GM19467 (cell line): Measurements from ENCODE around the gene PSMD2.

ENCODE experiments used
- ATAC-seq: cut with Tn5 transposase; IDR thresholded peaks from one replicate; pipeline ENCODE4 v1.9.1; 2021; ENCODE audit warnings: mild to moderate bottlenecking, moderate library complexity; ENCODE audit not compliant: unreplicated experiment

Gene PSMD2

DNA sequence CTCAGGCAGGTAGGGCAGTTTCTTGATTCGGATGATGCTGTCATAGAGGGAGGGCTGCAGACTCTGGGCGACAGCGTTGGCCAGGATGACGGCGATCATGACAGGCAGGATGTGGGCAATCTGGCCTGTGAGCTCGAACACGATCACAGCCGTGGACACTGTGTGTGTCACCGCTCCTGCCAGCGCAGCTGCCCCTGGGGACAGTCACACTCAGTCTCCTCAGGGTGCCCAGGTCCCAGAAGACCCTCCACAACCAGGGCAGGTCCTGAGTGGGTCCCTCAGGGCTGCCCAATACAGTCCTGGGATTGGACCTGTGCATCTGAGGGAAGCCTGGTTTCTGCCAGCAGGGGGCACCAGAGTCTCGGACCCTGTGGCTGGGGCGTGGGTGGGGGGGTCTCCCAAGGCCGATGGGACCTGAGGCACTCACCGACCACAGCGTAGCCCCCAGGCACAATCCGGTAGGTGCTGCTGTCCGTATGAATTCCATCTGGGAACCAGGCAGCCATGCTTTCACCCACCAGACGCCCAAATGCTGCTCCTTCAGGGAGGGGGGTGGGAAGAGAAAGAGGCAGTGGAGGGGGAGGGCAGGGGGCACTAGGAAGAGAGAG lies 55.2 kb downstream of the PSMD2 start:
- ATAC-seq, result no peak

DNA sequence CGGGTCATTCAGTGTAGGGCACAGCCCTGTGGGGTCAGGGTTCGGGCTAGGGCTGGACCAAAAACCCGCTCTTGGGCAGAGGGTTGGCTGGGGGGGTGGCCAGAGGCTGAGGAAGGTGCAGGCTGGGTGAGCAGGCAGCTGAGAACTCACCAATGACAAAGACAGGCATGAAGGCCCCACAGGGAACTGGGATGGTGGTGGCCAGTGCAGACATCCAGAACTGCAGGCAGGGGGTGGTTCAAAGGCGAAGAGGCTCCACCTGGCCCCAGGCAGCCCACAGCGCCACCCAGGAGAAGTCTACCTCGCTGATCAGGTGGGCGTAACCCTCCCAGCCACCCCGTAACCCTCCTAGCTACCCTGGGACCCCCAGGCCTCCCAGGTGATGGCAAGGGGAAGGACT lies 55.7 kb downstream of the PSMD2 start:
- no peak for ATAC-seq

DNA sequence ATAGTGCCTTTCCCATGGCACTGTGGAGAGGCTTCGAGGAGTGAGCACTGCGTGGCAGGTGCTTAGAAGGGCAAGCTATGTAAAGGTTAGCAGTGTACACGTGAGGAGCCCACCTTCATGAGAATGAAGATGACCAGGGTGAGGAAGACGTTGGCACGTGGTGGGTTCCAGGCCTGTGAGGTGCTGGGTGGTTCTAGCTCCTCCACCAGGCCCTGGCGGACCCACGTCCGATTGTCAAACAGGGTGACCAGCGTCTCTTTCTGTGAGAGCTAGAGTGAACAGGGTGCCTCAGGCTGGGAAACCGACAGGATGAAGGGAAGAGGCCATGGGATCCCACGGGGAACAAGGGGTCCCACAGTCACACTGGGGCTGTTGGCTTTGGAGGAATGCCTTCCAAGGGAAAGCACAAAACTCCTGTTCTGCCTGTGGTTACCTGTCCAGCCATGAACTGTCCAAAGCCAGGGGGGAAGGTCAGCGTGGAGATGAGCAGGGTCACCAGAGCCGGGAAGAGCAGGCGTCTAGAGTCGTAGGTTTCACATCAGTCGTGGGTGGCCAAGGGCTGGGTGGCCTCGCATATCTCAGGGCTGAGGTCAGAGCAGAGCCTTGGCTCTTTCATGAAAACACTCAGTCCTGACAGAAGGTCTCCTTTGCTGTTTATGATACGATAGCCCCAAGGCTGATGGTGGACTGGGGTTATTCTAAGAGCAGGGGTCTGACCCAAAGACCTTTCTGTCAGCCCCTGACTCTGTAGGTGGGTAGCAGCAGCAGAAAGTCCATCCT lies 56.4 kb downstream of the PSMD2 start:
- no peak for ATAC-seq

DNA sequence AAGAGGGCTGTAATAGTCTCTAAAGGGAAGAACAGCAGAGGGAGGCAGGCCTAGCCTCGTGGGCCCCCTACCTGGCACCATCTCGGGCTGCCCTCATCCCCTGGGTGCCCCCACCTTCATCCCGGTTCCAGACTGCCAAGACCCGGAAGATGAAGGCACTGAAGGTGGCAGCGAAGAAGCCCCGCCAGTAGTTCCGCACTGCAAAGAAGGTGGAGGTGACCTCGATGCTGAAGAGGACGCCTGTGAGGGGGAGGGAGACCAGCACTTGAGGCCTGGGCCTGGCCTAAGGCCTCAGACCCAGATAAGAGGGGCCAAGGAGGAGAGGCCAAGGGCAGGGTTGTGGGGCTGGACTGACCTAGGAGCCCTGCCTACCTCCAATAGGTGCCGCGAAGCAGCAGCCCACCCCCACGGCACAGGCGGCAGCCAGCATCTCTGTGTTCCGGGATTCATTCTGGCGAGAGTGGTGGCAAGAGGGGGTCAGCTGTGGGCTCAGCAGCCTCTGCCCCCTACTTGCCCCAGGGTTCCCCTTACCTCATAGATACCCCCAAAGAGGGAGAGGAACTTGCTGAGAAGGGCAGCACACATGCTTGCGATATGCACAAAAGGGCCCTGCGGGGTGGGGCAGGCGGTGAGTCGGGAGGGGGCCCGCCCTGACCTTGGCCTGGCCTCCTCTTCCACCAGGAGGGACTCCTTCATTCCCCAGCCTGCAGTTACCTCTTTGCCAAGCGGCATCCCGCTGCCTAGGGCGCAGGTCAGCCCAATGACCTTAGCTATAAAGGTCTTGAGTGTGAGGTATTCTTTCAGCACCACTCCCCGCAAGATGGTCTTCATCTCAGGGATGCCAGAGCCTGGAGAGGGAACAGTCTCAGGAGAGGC lies 58.4 kb downstream of the PSMD2 start:
- ATAC-seq, result no peak

DNA sequence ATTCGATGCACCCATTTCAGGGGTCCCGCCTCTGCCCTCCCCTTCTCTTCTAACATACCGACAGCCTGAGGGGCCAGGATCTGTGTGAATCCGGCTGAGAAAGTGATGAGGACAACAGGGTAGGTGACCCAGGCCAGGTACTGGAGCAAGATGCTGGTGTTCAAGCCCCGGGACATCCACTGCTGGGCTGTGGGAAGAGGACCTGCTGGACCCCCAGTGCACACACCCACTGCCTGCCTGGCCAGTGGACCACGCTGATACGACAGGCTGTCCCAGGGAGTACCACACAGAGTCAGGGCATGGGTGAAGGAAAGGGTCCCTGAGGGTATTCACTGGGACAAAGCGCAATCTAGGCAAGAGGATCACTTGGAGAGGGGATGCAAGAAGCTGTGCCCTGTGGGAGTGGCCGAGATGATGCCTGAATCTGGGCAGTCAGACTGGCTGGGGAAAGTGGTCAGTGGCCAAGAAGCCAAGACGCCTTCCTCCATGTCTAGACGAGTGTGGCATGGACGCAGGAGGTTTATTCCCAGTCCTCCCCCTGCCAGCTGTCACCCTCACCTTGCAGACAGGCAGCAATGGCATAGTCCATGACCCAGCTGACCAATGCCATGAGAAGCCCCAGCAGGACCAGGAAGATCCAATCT lies 59.2 kb downstream of the PSMD2 start:
- ATAC-seq, result no peak
